Measurements from ENCODE around the gene TCERG1L. TPM values are rescaled to one million over a fixed set of nuclear protein-coding genes. Genes with fewer than 3 reads are reported as not detected.
A peak's percentile ranks its signal among the peaks of the same experiment; 100 is the strongest.

TCERG1L gene
- total and polyA plus RNA-seq, 4 donors = 0.02 to 0.09 (median 0.08) TPM; not detected in 1

DNA sequence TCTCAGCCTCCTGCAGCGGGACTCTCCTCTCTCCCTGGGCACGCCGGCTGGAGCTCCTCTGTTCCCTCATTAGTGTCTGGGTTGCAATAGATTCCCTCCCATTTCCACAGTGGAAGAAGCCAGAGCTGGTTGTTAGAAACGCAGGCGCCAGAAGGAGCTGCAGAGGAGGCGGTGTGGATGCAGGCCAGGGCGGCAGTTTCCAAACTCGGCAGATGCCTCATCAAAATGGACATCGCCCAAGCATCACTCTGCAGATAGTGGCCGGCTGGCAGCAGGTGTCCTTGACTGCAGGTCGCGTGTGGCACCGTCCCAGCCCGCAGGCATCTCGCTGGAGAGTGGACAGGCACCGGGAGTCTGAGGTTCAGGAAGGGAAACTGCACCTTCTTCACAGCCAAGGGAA, 201.8 kb downstream of the TCERG1L start:
- Histone ChIP-seq H3K36me3 (ENCODE audit: control insufficient read depth in 4 of 4, insufficient read depth in 4 of 4, low read length in 4 of 4) (no peaks in the 10 kb centered on the region), H3K27ac (ENCODE audit: low read depth in 1 of 2, low read length in 1 of 2) (no peak overlapping the region), H3K4me1 (ENCODE audit: control insufficient read depth in 5 of 5, insufficient read depth in 5 of 5, low read length in 5 of 5) (peaks cover 0 to 13% (median 0%) of the 10 kb centered on the region in 5 donors), H3K27me3 (ENCODE audit: control insufficient read depth in 3 of 3, insufficient read depth in 3 of 3, low read length in 2 of 3) (no peaks in the 10 kb centered on the region), H3K9me3 (ENCODE audit: control insufficient read depth in 4 of 4, insufficient read depth in 3 of 4, low read length in 3 of 4) (peaks cover 0 to 24% (median 0%) of the 10 kb centered on the region in 4 donors), H3K4me3 (no peak overlapping the region), H3K9ac (ENCODE audit: insufficient read depth in 1 of 2, low read length in 2 of 2) (no peak overlapping the region)
- ATAC-seq (ENCODE audit: insufficient read depth, low FRiP score) = no peak
- 78 to 86% methylated on average over 16 of the region's 16 CpGs for WGBS, 2 donors
- peak; percentile 50 to 75 (median 73) for DNase-seq
- TF ChIP-seq, protein P1, sequence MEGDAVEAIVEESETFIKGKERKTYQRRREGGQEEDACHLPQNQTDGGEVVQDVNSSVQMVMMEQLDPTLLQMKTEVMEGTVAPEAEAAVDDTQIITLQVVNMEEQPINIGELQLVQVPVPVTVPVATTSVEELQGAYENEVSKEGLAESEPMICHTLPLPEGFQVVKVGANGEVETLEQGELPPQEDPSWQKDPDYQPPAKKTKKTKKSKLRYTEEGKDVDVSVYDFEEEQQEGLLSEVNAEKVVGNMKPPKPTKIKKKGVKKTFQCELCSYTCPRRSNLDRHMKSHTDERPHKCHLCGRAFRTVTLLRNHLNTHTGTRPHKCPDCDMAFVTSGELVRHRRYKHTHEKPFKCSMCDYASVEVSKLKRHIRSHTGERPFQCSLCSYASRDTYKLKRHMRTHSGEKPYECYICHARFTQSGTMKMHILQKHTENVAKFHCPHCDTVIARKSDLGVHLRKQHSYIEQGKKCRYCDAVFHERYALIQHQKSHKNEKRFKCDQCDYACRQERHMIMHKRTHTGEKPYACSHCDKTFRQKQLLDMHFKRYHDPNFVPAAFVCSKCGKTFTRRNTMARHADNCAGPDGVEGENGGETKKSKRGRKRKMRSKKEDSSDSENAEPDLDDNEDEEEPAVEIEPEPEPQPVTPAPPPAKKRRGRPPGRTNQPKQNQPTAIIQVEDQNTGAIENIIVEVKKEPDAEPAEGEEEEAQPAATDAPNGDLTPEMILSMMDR (IDR thresholded peaks at IDR 0.05; ENCODE audit: control extremely low read depth, extremely low read depth) = no peak

DNA sequence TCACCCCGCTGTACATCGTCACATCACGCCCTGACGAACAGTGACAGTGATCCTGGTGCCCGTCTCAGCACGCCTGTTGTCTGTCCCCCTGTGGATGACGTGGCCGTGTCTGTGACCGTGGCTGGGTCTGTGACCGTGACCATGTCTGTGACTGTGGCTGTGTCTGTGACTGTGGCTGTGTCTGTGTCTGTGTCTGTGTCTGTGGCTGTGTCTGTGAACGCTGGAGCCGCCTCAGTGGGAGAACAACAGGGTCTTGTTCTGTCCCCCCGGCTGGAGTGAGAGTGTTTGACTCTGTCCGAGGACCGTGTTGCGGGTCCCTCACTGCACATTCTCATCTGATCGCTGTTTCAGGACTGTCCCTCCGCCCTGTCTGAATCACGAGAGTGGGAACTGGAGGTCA, 202.2 kb downstream of the TCERG1L start:
- no peaks in the 10 kb centered on the region for H3K36me3 ChIP-seq (ENCODE audit: control insufficient read depth in 4 of 4, insufficient read depth in 4 of 4, low read length in 4 of 4)
- TF ChIP-seq, protein P1 (IDR thresholded peaks at IDR 0.05; ENCODE audit: control extremely low read depth, extremely low read depth) = no peak
- H3K4me3 ChIP-seq = no peak overlapping the region
- H3K27me3 ChIP-seq (ENCODE audit: control insufficient read depth in 3 of 3, insufficient read depth in 3 of 3, low read length in 2 of 3) = no peaks in the 10 kb centered on the region
- peaks cover 0 to 24% (median 0%) of the 10 kb centered on the region in 4 donors for H3K9me3 ChIP-seq (ENCODE audit: control insufficient read depth in 4 of 4, insufficient read depth in 3 of 4, low read length in 3 of 4)
- no peak overlapping the region for H3K9ac ChIP-seq (ENCODE audit: insufficient read depth in 1 of 2, low read length in 2 of 2)
- ATAC-seq (ENCODE audit: insufficient read depth, low FRiP score) (no peak), DNase-seq (peak; percentile 25 to 40 (median 28))
- H3K27ac ChIP-seq (ENCODE audit: low read depth in 1 of 2, low read length in 1 of 2) = no peak overlapping the region
- H3K4me1 ChIP-seq (ENCODE audit: control insufficient read depth in 5 of 5, insufficient read depth in 5 of 5, low read length in 5 of 5) = peaks cover 0 to 13% (median 0%) of the 10 kb centered on the region in 5 donors
- WGBS, 2 donors = 83 to 90% methylated on average over 19 of the region's 19 CpGs

DNA sequence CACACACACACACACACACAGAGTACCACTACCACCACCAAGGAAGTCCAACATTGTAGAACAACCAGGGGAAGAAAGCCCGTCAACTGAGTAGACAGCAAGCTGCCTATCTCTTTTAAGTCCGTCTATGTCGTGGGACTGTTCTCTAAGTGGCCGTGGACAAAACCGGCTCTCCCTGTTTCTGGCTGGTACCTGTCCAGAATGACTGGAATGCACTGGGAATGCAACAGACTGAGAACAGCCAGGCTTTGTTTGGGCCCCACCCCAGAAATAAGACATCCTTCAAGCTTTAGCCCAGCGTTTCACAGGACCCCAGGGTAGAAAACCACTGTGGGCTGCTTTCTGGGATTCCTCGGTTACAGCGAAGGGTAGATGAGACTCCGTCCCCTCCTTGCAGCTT, 203.6 kb downstream of the TCERG1L start:
- Histone ChIP-seq H3K9me3 (ENCODE audit: control insufficient read depth in 4 of 4, insufficient read depth in 3 of 4, low read length in 3 of 4) (peaks cover 0 to 24% (median 0%) of the 10 kb centered on the region in 4 donors), H3K27me3 (ENCODE audit: control insufficient read depth in 3 of 3, insufficient read depth in 3 of 3, low read length in 2 of 3) (no peaks in the 10 kb centered on the region), H3K36me3 (ENCODE audit: control insufficient read depth in 4 of 4, insufficient read depth in 4 of 4, low read length in 4 of 4) (no peaks in the 10 kb centered on the region), H3K4me1 (ENCODE audit: control insufficient read depth in 5 of 5, insufficient read depth in 5 of 5, low read length in 5 of 5) (peaks cover 0 to 13% (median 0%) of the 10 kb centered on the region in 5 donors), H3K9ac (ENCODE audit: insufficient read depth in 1 of 2, low read length in 2 of 2) (no peak overlapping the region), H3K27ac (ENCODE audit: low read depth in 1 of 2, low read length in 1 of 2) (no peak overlapping the region), H3K4me3 (no peak overlapping the region)
- TF ChIP-seq, protein P1 (IDR thresholded peaks at IDR 0.05; ENCODE audit: control extremely low read depth, extremely low read depth) = no peak
- WGBS, 2 donors = 82 to 94% methylated on average over 9 of the region's 9 CpGs
- no peak for ATAC-seq (ENCODE audit: insufficient read depth, low FRiP score)
- no peak for DNase-seq

DNA sequence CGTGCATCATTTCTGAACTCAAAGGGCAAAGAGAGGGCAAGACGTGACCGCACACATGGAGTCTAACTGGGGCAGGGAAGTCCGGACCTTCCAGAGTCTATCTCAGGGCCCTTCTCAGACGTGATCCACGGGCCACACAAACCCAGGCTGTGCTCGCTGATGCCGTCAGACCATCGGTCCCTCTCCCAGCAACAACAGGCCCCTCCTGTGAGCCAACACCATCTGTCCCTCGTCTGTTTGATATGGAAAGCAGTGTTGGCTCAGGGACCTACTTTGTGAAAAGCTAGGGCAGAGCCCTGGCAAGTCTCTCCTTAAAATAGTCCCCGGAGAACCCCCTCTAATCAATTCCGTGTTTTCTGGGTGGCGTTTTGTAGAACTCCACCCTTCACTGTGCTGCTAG, 208.8 kb downstream of the TCERG1L start:
- no peaks in the 10 kb centered on the region for H3K27me3 ChIP-seq (ENCODE audit: control insufficient read depth in 3 of 3, insufficient read depth in 3 of 3, low read length in 2 of 3)
- 72 to 74% methylated on average over 13 of the region's 13 CpGs for WGBS, 2 donors
- H3K36me3 ChIP-seq (ENCODE audit: control insufficient read depth in 4 of 4, insufficient read depth in 4 of 4, low read length in 4 of 4) = no peaks in the 10 kb centered on the region
- TF ChIP-seq, protein P1 (IDR thresholded peaks at IDR 0.05; ENCODE audit: control extremely low read depth, extremely low read depth) = no peak
- no peak overlapping the region for H3K27ac ChIP-seq (ENCODE audit: low read depth in 1 of 2, low read length in 1 of 2)
- no peak for ATAC-seq (ENCODE audit: insufficient read depth, low FRiP score)
- peaks cover 0 to 14% (median 0%) of the 10 kb centered on the region in 5 donors for H3K4me1 ChIP-seq (ENCODE audit: control insufficient read depth in 5 of 5, insufficient read depth in 5 of 5, low read length in 5 of 5)
- DNase-seq = peak in 2 of 3 donors; percentile 46 to 54
- H3K9ac ChIP-seq (ENCODE audit: insufficient read depth in 1 of 2, low read length in 2 of 2) = no peak overlapping the region
- H3K4me3 ChIP-seq = no peak overlapping the region
- H3K9me3 ChIP-seq (ENCODE audit: control insufficient read depth in 4 of 4, insufficient read depth in 3 of 4, low read length in 3 of 4) = peaks cover 0 to 8% (median 0%) of the 10 kb centered on the region in 4 donors

Data from lung (tissue), 12 donors.